ENCODE measurements around the gene THOC2. TPM values are rescaled to one million over a fixed set of nuclear protein-coding genes. Genes with fewer than 3 reads are reported as not detected.

The THOC2 gene
- total and polyA plus RNA-seq, 2 experiments from 2014 or later = 47.8 to 53.4 TPM

DNA sequence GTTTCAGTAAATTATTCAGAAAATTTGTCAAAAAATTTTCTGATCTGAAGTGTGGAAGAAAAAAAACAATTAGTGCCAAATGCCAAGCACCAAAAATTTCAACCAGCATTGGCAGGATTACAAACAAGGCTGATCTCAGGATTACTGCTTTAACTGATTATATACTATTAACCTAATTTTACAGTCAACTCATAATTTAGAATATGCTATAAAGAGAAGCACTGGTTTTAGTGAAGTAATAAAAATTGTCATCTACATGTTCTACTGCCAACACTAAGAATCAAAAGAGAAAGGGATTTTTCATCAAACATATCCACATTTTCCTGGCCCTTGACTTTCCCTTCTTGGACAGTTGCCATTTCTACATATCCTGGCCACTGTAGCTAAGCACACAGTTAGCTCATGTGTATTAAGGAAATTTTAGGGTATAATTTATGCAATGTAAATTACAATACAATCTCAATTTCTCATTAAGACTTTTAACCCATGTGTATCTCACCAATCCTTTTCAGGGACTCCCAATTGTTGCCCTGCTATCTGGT, 33.8 kb downstream of the THOC2 start:
- Histone ChIP-seq H3K4me1 (ENCODE audit: insufficient read depth) (no peaks in the 10 kb centered on the region), H3K4me3 (no peak overlapping the region), H3K79me2 (ENCODE audit: insufficient read depth) (peaks cover 56% of the 10 kb centered on the region), H3F3A (ENCODE audit: insufficient read depth) (no peaks in the 10 kb centered on the region), H3K4me2 (ENCODE audit: unreplicated experiment) (no peak overlapping the region), H2AFZ (no peak overlapping the region), H3K36me3 (ENCODE audit: low read depth) (0 out of 2 replicates have a peak, but pooled peaks cover 3% of the 10 kb centered on the region), H3K27me3 (replicated peaks; ENCODE audit: insufficient read depth) (no peaks in the 10 kb centered on the region), H4K20me1 (ENCODE audit: insufficient read depth) (no peaks in the 10 kb centered on the region), H3K27ac (no peak overlapping the region), H3K9ac (no peak overlapping the region), H3K9me3 (ENCODE audit: low read depth) (no peaks in the 10 kb centered on the region), H3K9me2 (ENCODE audit: insufficient read depth) (no peaks in the 10 kb centered on the region)
- TF ChIP-seq EZH2 (IDR thresholded peaks at IDR 0.05; ENCODE audit: insufficient read depth, poor library complexity, severe bottlenecking) (no peak), EZH2phosphoT487 (IDR thresholded peaks at IDR 0.05; ENCODE audit: insufficient read depth, low read depth) (no peak)
- DNase-seq = no peak
- in situ Hi-C loops (cut with MboI) = no loop called here

DNA sequence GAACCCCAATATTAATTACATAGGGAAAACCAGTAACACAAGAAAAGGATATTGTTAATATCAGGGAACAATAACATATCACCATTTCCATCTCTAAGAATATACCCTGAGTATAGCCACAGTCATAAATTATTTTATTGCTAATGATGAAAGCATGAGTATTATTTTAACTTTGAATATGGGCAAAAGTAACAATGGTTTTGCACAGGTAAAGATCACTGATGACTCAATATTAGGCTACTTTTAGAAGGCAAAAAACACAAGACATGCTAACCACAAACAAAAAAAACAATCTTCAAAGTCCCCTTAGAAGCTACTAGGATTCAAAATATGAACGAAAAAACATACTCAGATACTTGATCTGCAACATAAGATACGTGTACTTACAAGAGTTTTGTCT, 36.5 kb downstream of the THOC2 start:
- no peak overlapping the region for H2AFZ ChIP-seq
- H3K36me3 ChIP-seq (ENCODE audit: low read depth) = 0 out of 2 replicates have a peak, but pooled peaks cover 3% of the 10 kb centered on the region
- 96% methylated on average over 2 of the region's 2 CpGs for WGBS, 2 experiments (ENCODE audit: low coverage in 1 of 2, low lambda C conversion rate in 2 of 2, missing lambda C conversion rate in 2 of 2)
- TF ChIP-seq EZH2 (IDR thresholded peaks at IDR 0.05; ENCODE audit: insufficient read depth, poor library complexity, severe bottlenecking) = no peak
- no peak for TF ChIP-seq EZH2phosphoT487 (IDR thresholded peaks at IDR 0.05; ENCODE audit: insufficient read depth, low read depth)
- no peak overlapping the region for H3K9ac ChIP-seq
- H3K27me3 ChIP-seq (replicated peaks; ENCODE audit: insufficient read depth) = no peaks in the 10 kb centered on the region
- H3K4me2 ChIP-seq (ENCODE audit: unreplicated experiment) = no peak overlapping the region
- no peaks in the 10 kb centered on the region for H3K9me3 ChIP-seq (ENCODE audit: low read depth)
- no peak overlapping the region for H3K4me3 ChIP-seq
- no peak overlapping the region for H3K27ac ChIP-seq
- H3F3A ChIP-seq (ENCODE audit: insufficient read depth) = no peaks in the 10 kb centered on the region
- no peaks in the 10 kb centered on the region for H3K9me2 ChIP-seq (ENCODE audit: insufficient read depth)
- in situ Hi-C loops (cut with MboI) = no loop called here
- peaks cover 45% of the 10 kb centered on the region for H3K79me2 ChIP-seq (ENCODE audit: insufficient read depth)
- H3K4me1 ChIP-seq (ENCODE audit: insufficient read depth) = no peaks in the 10 kb centered on the region
- H4K20me1 ChIP-seq (ENCODE audit: insufficient read depth) = no peaks in the 10 kb centered on the region
- DNase-seq = no peak

DNA sequence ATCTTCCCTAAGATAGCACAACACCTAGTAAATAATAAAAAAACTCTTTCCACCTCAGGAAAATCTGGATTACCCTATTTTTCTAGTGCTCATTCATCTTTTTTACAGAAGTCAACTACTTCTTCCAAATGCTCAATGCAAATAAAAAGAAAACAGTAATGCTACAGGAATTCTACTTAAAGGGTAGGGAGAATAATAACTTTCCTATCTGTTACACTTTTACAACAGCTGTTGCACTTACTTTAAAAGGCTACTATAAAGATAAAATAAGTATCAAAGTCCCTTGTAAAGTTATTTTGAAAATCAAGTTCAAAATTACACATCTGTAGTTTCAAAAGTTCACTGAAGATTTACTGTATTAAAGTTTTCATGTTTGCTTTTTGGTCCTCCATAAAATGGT, 37.6 kb downstream of the THOC2 start:
- no peak overlapping the region for H3K4me3 ChIP-seq
- no peaks in the 10 kb centered on the region for H3K9me3 ChIP-seq (ENCODE audit: low read depth)
- 0 out of 2 replicates have a peak, but pooled peaks cover 3% of the 10 kb centered on the region for H3K36me3 ChIP-seq (ENCODE audit: low read depth)
- H4K20me1 ChIP-seq (ENCODE audit: insufficient read depth) = no peaks in the 10 kb centered on the region
- H2AFZ ChIP-seq = no peak overlapping the region
- no peaks in the 10 kb centered on the region for H3K4me1 ChIP-seq (ENCODE audit: insufficient read depth)
- H3K4me2 ChIP-seq (ENCODE audit: unreplicated experiment) = no peak overlapping the region
- H3K27me3 ChIP-seq (replicated peaks; ENCODE audit: insufficient read depth) = no peaks in the 10 kb centered on the region
- H3K27ac ChIP-seq = no peak overlapping the region
- no peak overlapping the region for H3K9ac ChIP-seq
- no peaks in the 10 kb centered on the region for H3F3A ChIP-seq (ENCODE audit: insufficient read depth)
- TF ChIP-seq EZH2 (IDR thresholded peaks at IDR 0.05; ENCODE audit: insufficient read depth, poor library complexity, severe bottlenecking) = no peak
- no peak for TF ChIP-seq EZH2phosphoT487 (IDR thresholded peaks at IDR 0.05; ENCODE audit: insufficient read depth, low read depth)
- H3K9me2 ChIP-seq (ENCODE audit: insufficient read depth) = no peaks in the 10 kb centered on the region
- no peak for DNase-seq
- peaks cover 39% of the 10 kb centered on the region for H3K79me2 ChIP-seq (ENCODE audit: insufficient read depth)
- in situ Hi-C loops (cut with MboI) = no loop called here

DNA sequence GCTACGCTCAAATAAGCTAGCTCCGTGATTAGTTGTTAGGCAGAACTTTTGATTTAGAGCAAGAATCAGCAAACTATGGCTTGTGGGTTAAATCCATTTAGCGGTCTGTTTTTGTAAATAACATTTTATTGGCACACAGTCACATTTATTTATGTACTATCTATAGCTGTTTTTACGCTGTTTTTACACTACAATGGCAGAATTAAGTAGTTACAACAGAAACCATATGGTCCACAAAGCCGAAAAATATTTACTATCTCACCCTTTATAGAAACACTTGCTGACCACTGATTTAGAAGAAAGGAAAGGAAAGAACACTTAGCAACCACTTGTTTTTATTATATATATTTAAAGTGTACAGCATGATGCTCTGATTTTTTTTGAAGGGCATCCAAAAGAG, 41.1 kb downstream of the THOC2 start:
- peaks cover 7% of the 10 kb centered on the region; the same call in 1 of the 2 replicates for H3K79me2 ChIP-seq (ENCODE audit: insufficient read depth)
- H3K9me3 ChIP-seq (ENCODE audit: low read depth) = no peaks in the 10 kb centered on the region
- H3K36me3 ChIP-seq (ENCODE audit: low read depth) = 0 out of 2 replicates have a peak, but pooled peaks cover 3% of the 10 kb centered on the region
- in situ Hi-C loops (cut with MboI) = no loop called here
- WGBS, 2 experiments (ENCODE audit: low coverage in 1 of 2, low lambda C conversion rate in 2 of 2, missing lambda C conversion rate in 2 of 2) = 93 to 100% methylated on average over 5 of the region's 5 CpGs
- H4K20me1 ChIP-seq (ENCODE audit: insufficient read depth) = no peaks in the 10 kb centered on the region
- no peaks in the 10 kb centered on the region for H3K27me3 ChIP-seq (replicated peaks; ENCODE audit: insufficient read depth)
- no peak overlapping the region for H3K9ac ChIP-seq
- no peak overlapping the region for H3K4me3 ChIP-seq
- no peaks in the 10 kb centered on the region for H3F3A ChIP-seq (ENCODE audit: insufficient read depth)
- H3K9me2 ChIP-seq (ENCODE audit: insufficient read depth) = no peaks in the 10 kb centered on the region
- no peak overlapping the region for H3K27ac ChIP-seq
- no peaks in the 10 kb centered on the region for H3K4me1 ChIP-seq (ENCODE audit: insufficient read depth)
- no peak overlapping the region for H2AFZ ChIP-seq
- DNase-seq = no peak
- H3K4me2 ChIP-seq (ENCODE audit: unreplicated experiment) = no peak overlapping the region
- no peak for TF ChIP-seq EZH2 (IDR thresholded peaks at IDR 0.05; ENCODE audit: insufficient read depth, poor library complexity, severe bottlenecking)
- TF ChIP-seq EZH2phosphoT487 (IDR thresholded peaks at IDR 0.05; ENCODE audit: insufficient read depth, low read depth) = no peak

DNA sequence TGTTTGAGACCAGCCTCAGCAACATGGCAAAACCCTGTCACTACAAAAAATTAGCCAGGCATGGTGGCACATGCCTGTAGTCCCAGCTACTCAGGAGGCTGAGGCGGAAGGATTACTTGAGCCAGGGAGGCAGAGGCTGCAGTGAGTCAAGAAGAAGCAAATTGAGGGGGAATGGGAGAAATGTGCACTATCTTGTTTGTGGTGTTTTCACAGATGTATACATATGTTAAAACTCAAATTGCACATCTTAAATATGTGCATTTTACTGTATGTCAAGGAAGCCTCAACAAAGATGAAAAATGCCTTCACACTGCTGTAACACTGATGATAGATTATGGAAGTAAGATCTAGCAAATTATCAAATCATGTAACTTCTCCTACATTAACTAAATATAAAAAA, 44.3 kb downstream of the THOC2 start:
- H3K9me3 ChIP-seq (ENCODE audit: low read depth) = no peaks in the 10 kb centered on the region
- WGBS, 2 experiments (ENCODE audit: low coverage in 1 of 2, low lambda C conversion rate in 2 of 2, missing lambda C conversion rate in 2 of 2) = 100% methylated on average over 1 of the region's 1 CpG
- no peak overlapping the region for H3K4me2 ChIP-seq (ENCODE audit: unreplicated experiment)
- H3K27me3 ChIP-seq (replicated peaks; ENCODE audit: insufficient read depth) = no peaks in the 10 kb centered on the region
- no peaks in the 10 kb centered on the region; the same call in 1 of the 2 replicates for H3K79me2 ChIP-seq (ENCODE audit: insufficient read depth)
- H3K36me3 ChIP-seq (ENCODE audit: low read depth) = 0 out of 2 replicates have a peak, but pooled peaks cover 8% of the 10 kb centered on the region
- no peaks in the 10 kb centered on the region for H3F3A ChIP-seq (ENCODE audit: insufficient read depth)
- in situ Hi-C loops (cut with MboI) = no loop called here
- no peak overlapping the region for H3K9ac ChIP-seq
- H3K9me2 ChIP-seq (ENCODE audit: insufficient read depth) = no peaks in the 10 kb centered on the region
- H3K27ac ChIP-seq = no peak overlapping the region
- H3K4me3 ChIP-seq = no peak overlapping the region
- H3K4me1 ChIP-seq (ENCODE audit: insufficient read depth) = no peaks in the 10 kb centered on the region
- no peak for DNase-seq
- H4K20me1 ChIP-seq (ENCODE audit: insufficient read depth) = no peaks in the 10 kb centered on the region
- no peak for TF ChIP-seq EZH2phosphoT487 (IDR thresholded peaks at IDR 0.05; ENCODE audit: insufficient read depth, low read depth)
- no peak overlapping the region for H2AFZ ChIP-seq
